ENCODE results near the gene IQGAP3. TPM values are rescaled to one million over a fixed set of nuclear protein-coding genes. Genes with fewer than 3 reads are reported as not detected.

Gene IQGAP3
- total RNA-seq, 1 donor from 2014 or later = 1.3 TPM

DNA sequence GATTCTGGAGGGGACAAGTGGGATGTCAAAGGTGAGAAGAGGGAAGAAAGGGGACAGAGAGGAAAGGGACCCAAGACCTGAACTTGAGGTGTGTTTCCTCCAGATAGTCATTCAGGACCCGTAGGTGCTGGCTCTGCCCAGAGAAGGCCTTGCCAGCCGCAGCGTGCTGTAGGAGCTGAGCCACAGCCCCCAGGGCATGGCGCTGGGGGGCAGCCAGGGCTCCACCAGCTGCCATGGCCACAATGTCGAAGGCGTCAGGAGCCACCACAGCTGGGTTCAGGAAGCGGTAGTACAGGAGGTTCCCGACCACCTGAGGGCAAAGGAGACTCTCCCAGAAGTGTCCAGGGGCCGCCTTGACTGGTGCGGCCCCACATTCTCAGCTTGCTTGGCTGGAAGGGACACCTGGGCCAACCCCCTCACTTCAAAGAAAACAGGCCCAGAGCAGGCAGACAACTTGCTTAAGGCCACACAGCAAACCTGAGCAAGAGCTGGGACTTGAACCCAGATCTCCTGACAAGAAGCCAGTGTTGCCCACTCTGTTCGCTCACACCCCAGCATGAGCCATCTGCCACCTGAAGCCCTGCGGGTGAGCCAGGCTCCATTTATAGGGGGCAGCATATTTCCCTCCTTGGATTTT is 37.8 kb downstream of the IQGAP3 start:
- Histone ChIP-seq H3K27ac (no peak overlapping the region), H3K4me1 (no peaks in the 10 kb centered on the region), H3K36me3 (no peaks in the 10 kb centered on the region), H3K9me3 (no peaks in the 10 kb centered on the region), H3K27me3 (no peaks in the 10 kb centered on the region), H3K4me3 (no peak overlapping the region)
- intact Hi-C loops (cut with DNase I) = no loop called here
- TF ChIP-seq, protein P1, sequence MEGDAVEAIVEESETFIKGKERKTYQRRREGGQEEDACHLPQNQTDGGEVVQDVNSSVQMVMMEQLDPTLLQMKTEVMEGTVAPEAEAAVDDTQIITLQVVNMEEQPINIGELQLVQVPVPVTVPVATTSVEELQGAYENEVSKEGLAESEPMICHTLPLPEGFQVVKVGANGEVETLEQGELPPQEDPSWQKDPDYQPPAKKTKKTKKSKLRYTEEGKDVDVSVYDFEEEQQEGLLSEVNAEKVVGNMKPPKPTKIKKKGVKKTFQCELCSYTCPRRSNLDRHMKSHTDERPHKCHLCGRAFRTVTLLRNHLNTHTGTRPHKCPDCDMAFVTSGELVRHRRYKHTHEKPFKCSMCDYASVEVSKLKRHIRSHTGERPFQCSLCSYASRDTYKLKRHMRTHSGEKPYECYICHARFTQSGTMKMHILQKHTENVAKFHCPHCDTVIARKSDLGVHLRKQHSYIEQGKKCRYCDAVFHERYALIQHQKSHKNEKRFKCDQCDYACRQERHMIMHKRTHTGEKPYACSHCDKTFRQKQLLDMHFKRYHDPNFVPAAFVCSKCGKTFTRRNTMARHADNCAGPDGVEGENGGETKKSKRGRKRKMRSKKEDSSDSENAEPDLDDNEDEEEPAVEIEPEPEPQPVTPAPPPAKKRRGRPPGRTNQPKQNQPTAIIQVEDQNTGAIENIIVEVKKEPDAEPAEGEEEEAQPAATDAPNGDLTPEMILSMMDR (IDR thresholded peaks at IDR 0.05) = no peak
- ATAC-seq (no peak), DNase-seq (peak; percentile 37)

- Histone ChIP-seq H3K9me3 (no peaks in the 10 kb centered on the region), H3K4me3 (no peak overlapping the region), H3K27me3 (no peaks in the 10 kb centered on the region), H3K4me1 (no peaks in the 10 kb centered on the region), H3K27ac (no peak overlapping the region), H3K36me3 (no peaks in the 10 kb centered on the region)
- DNase-seq = peak; percentile 49
- intact Hi-C loops (cut with DNase I) = no loop called here
- TF ChIP-seq, protein P1 (IDR thresholded peaks at IDR 0.05) = no peak
- no peak for ATAC-seq
Measured at GRCh38 chr1:156533568-156534220, 38.7 kb downstream of the IQGAP3 start.

DNA sequence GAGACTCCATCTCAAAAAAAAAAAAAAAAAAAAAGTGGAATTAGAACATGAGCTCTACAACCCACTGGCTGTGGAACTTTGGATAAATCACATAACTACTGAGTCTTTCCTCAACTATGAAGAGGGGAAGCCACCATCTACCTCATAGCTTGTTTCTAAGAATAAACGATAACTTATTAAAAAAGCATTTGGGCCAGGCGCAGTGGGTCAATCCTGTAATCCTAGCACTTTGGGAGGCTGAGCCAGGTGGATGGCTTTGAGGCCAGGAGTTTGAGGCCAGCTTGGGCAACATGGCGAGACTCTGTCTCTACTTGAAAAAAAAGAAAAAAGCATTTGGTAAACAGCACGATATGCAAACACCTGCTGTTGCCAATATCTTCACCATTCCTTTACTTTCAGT is 40.0 kb downstream of the IQGAP3 start:
- H3K4me1 ChIP-seq = no peaks in the 10 kb centered on the region
- TF ChIP-seq, protein P1 (IDR thresholded peaks at IDR 0.05) = no peak
- intact Hi-C loops (cut with DNase I) = no loop called here

GRCh38 chr1:156530006-156530405 is 42.4 kb downstream of the IQGAP3 start:
- no peaks in the 10 kb centered on the region for H3K4me1 ChIP-seq
- no peak overlapping the region for H3K27ac ChIP-seq
- DNase-seq = peak; percentile 51
- no peaks in the 10 kb centered on the region for H3K36me3 ChIP-seq
- intact Hi-C loops (cut with DNase I) = no loop called here
- no peak for ATAC-seq
- TF ChIP-seq, protein P1 (IDR thresholded peaks at IDR 0.05) = no peak
- H3K27me3 ChIP-seq = no peaks in the 10 kb centered on the region
- no peaks in the 10 kb centered on the region for H3K9me3 ChIP-seq
- no peak overlapping the region for H3K4me3 ChIP-seq

More for the DNA sequence above, 40.0 kb downstream of the IQGAP3 start:
- Histone ChIP-seq H3K36me3 (no peaks in the 10 kb centered on the region), H3K9me3 (no peaks in the 10 kb centered on the region), H3K4me3 (no peak overlapping the region), H3K27ac (no peak overlapping the region), H3K27me3 (no peaks in the 10 kb centered on the region)
- no peak for ATAC-seq
- peak; percentile 12 for DNase-seq

- intact Hi-C loops (cut with DNase I) = no loop called here
- Histone ChIP-seq H3K4me1 (no peaks in the 10 kb centered on the region), H3K36me3 (no peaks in the 10 kb centered on the region), H3K9me3 (no peaks in the 10 kb centered on the region), H3K27me3 (no peaks in the 10 kb centered on the region), H3K27ac (no peak overlapping the region), H3K4me3 (no peak overlapping the region)
- TF ChIP-seq, protein P1 (IDR thresholded peaks at IDR 0.05) = no peak
- no peak for ATAC-seq
- DNase-seq = peak; percentile 39
Measured at GRCh38 chr1:156528875-156529425, 43.4 kb downstream of the IQGAP3 start.

Measured in upper lobe of right lung (tissue), 1 donor.